Transverse colon (tissue), 4 donors: ENCODE measurements around the gene IZUMO2. TPM values are rescaled to one million over a fixed set of nuclear protein-coding genes. Genes with fewer than 3 reads are reported as not detected.

Experiments
- DNase-seq: peaks from one replicate; pipeline ENCODE4 v3.0.0-alpha.2; 2019
- H3K27ac ChIP-seq, 4 donors: fragments of 200-600 bp; sonication (generic); 2 replicates each; pipeline ENCODE4 v1.5.1; 2016 to 2018; ENCODE audit warnings: inconsistent platforms in 4 of 4
- H3K27me3 ChIP-seq: fragments of 200-600 bp; sonication (generic); 2 replicates; pipeline ENCODE4 v1.5.1; 2017; ENCODE audit warnings: inconsistent platforms
- H3K36me3 ChIP-seq, 4 donors: fragments of 200-600 bp; sonication (generic); 2 replicates each; pipeline ENCODE4 v1.5.1; 2017 to 2019; ENCODE audit warnings: inconsistent platforms in 4 of 4
- H3K4me1 ChIP-seq, 4 donors: fragments of 200-600 bp; sonication (generic); 2 replicates each; pipeline ENCODE4 v1.5.1; 2017 to 2020; ENCODE audit warnings: inconsistent platforms in 4 of 4
- H3K4me3 ChIP-seq, 4 donors: fragments of 200-600 bp; sonication (generic); 1 replicate in 1 of 4; 2 replicates in 3 of 4; pipeline versions ENCODE4 v1.5.1 to v1.6.1; 2017 to 2019; ENCODE audit warnings: inconsistent platforms in 4 of 4
- H3K9me3 ChIP-seq, 2 donors: fragments of 200-600 bp; sonication (generic); 2 replicates each; pipeline ENCODE4 v1.5.1; 2017 to 2019; ENCODE audit warnings: inconsistent platforms in 2 of 2
- CTCF ChIP-seq, 5 experiments: fragments of 200-600 bp in 3 of 5; fragments of 450-650 bp in 2 of 5; sonication (generic) in 3 of 5; IDR thresholded peaks; 1 replicate in 2 of 5; 2 replicates in 3 of 5; pipeline ENCODE4 v1.5.1; 2016 to 2017; ENCODE audit warnings: antibody characterized with exemption in 5 of 5, inconsistent platforms in 3 of 5, mild to moderate bottlenecking in 2 of 5, moderate library complexity in 1 of 5
- EP300 ChIP-seq: sonication (generic); formaldehyde crosslinking; IDR thresholded peaks from one replicate; pipeline ENCODE4 v1.6.1; 2017; ENCODE audit warnings: antibody characterized with exemption, low read depth
- POLR2A ChIP-seq: fragments of 450-650 bp; IDR thresholded peaks from one replicate; pipeline ENCODE4 v1.6.1; 2016; ENCODE audit warnings: antibody characterized with exemption, mild to moderate bottlenecking, moderate library complexity
- POLR2AphosphoS5 ChIP-seq, 3 donors: sonication (generic); formaldehyde crosslinking; IDR thresholded peaks; one replicate each; pipeline ENCODE4 v1.6.1; 2016; ENCODE audit warnings: antibody characterized with exemption in 3 of 3
- WGBS, 2 donors: methylation state at CpG; one replicate each; pipeline ENCODE4 v1.1.5; 2018; ENCODE audit warnings: low coverage in 1 of 2; 5-methylcytosine and 5-hydroxymethylcytosine counted together
- in situ Hi-C, 4 donors: fragments of 200-750 bp; cut with MboI; loops; one replicate each; pipeline versions ENCODE4 v1.15.0 to v1.15.1; 2017; ENCODE audit warnings: low sequenced_read_pairs in 3 of 4, low pct_ligation_motif_present in 1 of 4, low pct_unique_long_range_greater_than_20kb in 1 of 4
- intact Hi-C: fragments of 100-400 bp; cut with DNase I; formaldehyde crosslinking; loops from one replicate; pipeline ENCODE4 v1.15.1; 2023; ENCODE audit warnings: low total_unique reads
- total RNA-seq, 4 donors: library from RNA; depleted of rRNA; stranded (reverse); fragments of >200 nt; gene quantifications; one replicate each; pipeline ENCODE4 v1.1.0, GENCODE V29; 2016

The IZUMO2 gene
- total RNA-seq = not detected

DNA sequence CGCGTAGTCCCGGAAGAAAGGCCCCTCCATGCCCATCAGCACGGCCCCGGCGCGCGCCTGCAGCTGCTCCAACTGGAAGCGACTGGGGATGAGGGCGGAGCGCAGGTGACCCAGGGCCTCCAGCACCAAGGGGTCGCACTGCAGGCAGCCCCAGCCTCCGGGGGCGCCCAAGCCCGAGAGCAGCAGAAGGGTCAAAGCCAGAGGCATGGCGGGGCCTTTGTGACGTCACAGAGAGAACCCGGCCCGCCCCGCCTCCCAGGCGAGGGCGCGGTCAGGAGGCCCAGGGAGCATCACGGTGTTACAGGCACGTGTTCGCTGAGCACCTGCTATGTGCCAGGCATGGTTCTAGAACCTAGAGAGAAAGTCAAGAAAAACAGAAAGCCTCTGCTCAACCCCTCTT lies at the start of gene IZUMO2:
Gene IZUMO2 (minus strand): TSS at position 294 of the 400 bp plus-strand sequence. CDS start 87 bp downstream, at position 207.
- Histone ChIP-seq H3K27ac (no peak within 1 kb of the TSS), H3K4me3 (no peak within 1 kb of the TSS), H3K9me3 (no peaks in the 10 kb centered on the region), H3K36me3 (no peaks in the 10 kb centered on the region), H3K27me3 (peaks cover 25% of the 10 kb centered on the region), H3K4me1 (peaks cover 0 to 10% (median 8%) of the 10 kb centered on the region in 4 donors)
- intact Hi-C loops = no loop called here
- in situ Hi-C loops = loop anchor here in 1 of 4 donors (25.0 kb wide), 1 partner anchor 99 kb away; no protein-coding TSS in a partner anchor
- WGBS, 2 donors = 28% methylated on average over 26 of the region's 26 CpGs; no CpG with 5 or more reads in 1 of the 2 donors
- DNase-seq = no peak
- no peak for TF ChIP-seq CTCF (IDR thresholded peaks at IDR 0.05)
- TF ChIP-seq POLR2AphosphoS5 (IDR thresholded peaks at IDR 0.05) = no peak

DNA sequence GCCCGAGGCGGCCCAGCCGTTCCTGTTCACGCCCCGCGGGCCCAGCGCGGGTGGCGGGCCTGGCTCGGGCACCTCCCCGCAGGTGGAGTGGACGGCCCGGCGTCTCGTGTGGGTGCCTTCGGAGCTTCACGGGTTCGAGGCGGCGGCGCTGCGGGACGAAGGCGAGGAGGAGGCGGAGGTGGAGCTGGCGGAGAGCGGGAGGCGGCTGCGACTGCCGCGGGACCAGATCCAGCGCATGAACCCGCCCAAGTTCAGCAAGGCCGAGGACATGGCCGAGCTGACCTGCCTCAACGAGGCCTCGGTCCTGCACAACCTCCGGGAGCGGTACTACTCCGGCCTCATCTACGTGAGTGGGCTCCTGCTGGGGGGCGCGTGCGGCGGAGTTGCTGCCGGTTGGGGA lies 47.3 kb upstream of the IZUMO2 start:
- TF ChIP-seq EP300 (no peak), CTCF (IDR thresholded peaks at IDR 0.05) (no peak), POLR2AphosphoS5 (IDR thresholded peaks at IDR 0.05) (no peak), POLR2A (no peak)
- in situ Hi-C loops = no loop called here
- Histone ChIP-seq H3K27me3 (peaks cover 10% of the 10 kb centered on the region), H3K36me3 (no peaks in the 10 kb centered on the region), H3K4me3 (no peak overlapping the region), H3K27ac (no peak overlapping the region), H3K9me3 (no peaks in the 10 kb centered on the region), H3K4me1 (peaks cover 0 to 26% (median 18%) of the 10 kb centered on the region in 4 donors)
- no peak for DNase-seq
- intact Hi-C loops = no loop called here
- 94% methylated on average over 46 of the region's 46 CpGs; no CpG with 5 or more reads in 1 of the 2 donors for WGBS, 2 donors

- Histone ChIP-seq H3K27ac (no peak overlapping the region), H3K27me3 (peaks cover 23% of the 10 kb centered on the region), H3K36me3 (no peaks in the 10 kb centered on the region), H3K4me1 (peaks cover 0 to 30% (median 19%) of the 10 kb centered on the region in 4 donors), H3K9me3 (no peaks in the 10 kb centered on the region), H3K4me3 (no peak overlapping the region)
- intact Hi-C loops (no loop called here), in situ Hi-C loops (no loop called here)
- TF ChIP-seq CTCF (IDR thresholded peaks at IDR 0.05) (no peak), EP300 (no peak), POLR2A (no peak), POLR2AphosphoS5 (IDR thresholded peaks at IDR 0.05) (no peak)
- 79 to 85% methylated on average over 5 to 7 of the region's 7 CpGs for WGBS, 2 donors
- DNase-seq = no peak
Measured at GRCh38 chr19:50209131-50209530, 46.0 kb upstream of the IZUMO2 start.

DNA sequence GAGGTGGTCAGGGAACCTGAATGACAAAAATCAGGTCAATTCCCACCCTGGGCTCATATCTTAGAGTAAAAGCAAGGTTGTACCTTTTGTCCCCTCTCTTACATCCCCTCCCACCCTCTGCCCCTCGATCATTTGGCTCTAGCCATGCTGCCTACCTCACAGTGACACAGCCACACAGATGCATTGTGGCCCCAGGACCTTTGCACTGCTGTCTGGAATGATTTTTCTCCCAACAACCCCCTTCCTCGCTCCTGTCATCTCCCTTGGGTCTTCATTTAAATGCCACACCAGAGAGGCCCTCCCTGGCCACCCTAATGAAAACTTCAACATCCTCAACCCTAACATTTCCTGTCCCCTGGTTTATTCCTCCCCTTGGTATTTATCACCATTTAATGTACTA lies 44.6 kb upstream of the IZUMO2 start:
- H3K36me3 ChIP-seq = no peaks in the 10 kb centered on the region
- WGBS, 2 donors = 56 to 100% methylated on average over 1 to 2 of the region's 2 CpGs
- DNase-seq = no peak
- no peaks in the 10 kb centered on the region for H3K9me3 ChIP-seq
- no peak overlapping the region for H3K4me3 ChIP-seq
- peak overlapping the region; percentile 37 to 98 (median 94) for H3K27ac ChIP-seq
- in situ Hi-C loops = no loop called here
- intact Hi-C loops = no loop called here
- TF ChIP-seq CTCF (IDR thresholded peaks at IDR 0.05) (no peak), EP300 (no peak), POLR2A (no peak), POLR2AphosphoS5 (IDR thresholded peaks at IDR 0.05) (no peak)
- H3K27me3 ChIP-seq = peaks cover 37% of the 10 kb centered on the region
- H3K4me1 ChIP-seq = peaks cover 0 to 43% (median 30%) of the 10 kb centered on the region in 4 donors
